Measurements from ENCODE around the gene PLCD3.
A peak's percentile ranks its signal among the peaks of the same experiment; 100 is the strongest.

PLCD3 gene

GRCh38 chr17:45132320-45132571 is at the start of gene PLCD3:
Gene PLCD3 (minus strand): TSS chr17:45132515. CDS start chr17:45132410, 105 bp downstream.
- TF ChIP-seq GATA2 (IDR thresholded peaks at IDR 0.05; ENCODE audit: low read depth, low read length) (no peak), GATA3 (IDR thresholded peaks at IDR 0.05; ENCODE audit: low read depth, low read length) (no peak)

GRCh38 chr17:45177563-45177962 is 45.2 kb upstream of the PLCD3 start:
- TF ChIP-seq GATA3 (IDR thresholded peaks at IDR 0.05; ENCODE audit: low read depth, low read length) (no peak), GATA2 (IDR thresholded peaks at IDR 0.05; ENCODE audit: low read depth, low read length) (no peak)

- TF ChIP-seq GATA3 (IDR thresholded peaks at IDR 0.05; ENCODE audit: low read depth, low read length): no peak
Measured at GRCh38 chr17:45175759-45176115, 43.4 kb upstream of the PLCD3 start.

- no peak for TF ChIP-seq GATA2 (IDR thresholded peaks at IDR 0.05; ENCODE audit: low read depth, low read length)
- TF ChIP-seq GATA3 (IDR thresholded peaks at IDR 0.05; ENCODE audit: low read depth, low read length): no peak
Measured at GRCh38 chr17:45172541-45173286, 40.4 kb upstream of the PLCD3 start.

GRCh38 chr17:45172232-45172540 is 39.9 kb upstream of the PLCD3 start:
- no peak for TF ChIP-seq GATA2 (IDR thresholded peaks at IDR 0.05; ENCODE audit: low read depth, low read length)
- TF ChIP-seq GATA3 (IDR thresholded peaks at IDR 0.05; ENCODE audit: low read depth, low read length): no peak

- no peak for TF ChIP-seq GATA2 (IDR thresholded peaks at IDR 0.05; ENCODE audit: low read depth, low read length)
- no peak for TF ChIP-seq GATA3 (IDR thresholded peaks at IDR 0.05; ENCODE audit: low read depth, low read length)
Measured at GRCh38 chr17:45171338-45172231, 39.3 kb upstream of the PLCD3 start.

GRCh38 chr17:45170931-45171337 is 38.6 kb upstream of the PLCD3 start:
- TF ChIP-seq GATA3 (IDR thresholded peaks at IDR 0.05; ENCODE audit: low read depth, low read length): no peak
- no peak for TF ChIP-seq GATA2 (IDR thresholded peaks at IDR 0.05; ENCODE audit: low read depth, low read length)

- TF ChIP-seq GATA3 (IDR thresholded peaks at IDR 0.05; ENCODE audit: low read depth, low read length) (no peak), GATA2 (IDR thresholded peaks at IDR 0.05; ENCODE audit: low read depth, low read length) (no peak)
Measured at GRCh38 chr17:45170280-45170930, 38.1 kb upstream of the PLCD3 start.

GRCh38 chr17:45168991-45169752 is 36.9 kb upstream of the PLCD3 start:
- TF ChIP-seq GATA3 (IDR thresholded peaks at IDR 0.05; ENCODE audit: low read depth, low read length): no peak
- TF ChIP-seq GATA2 (IDR thresholded peaks at IDR 0.05; ENCODE audit: low read depth, low read length): no peak

GRCh38 chr17:45164734-45165269 is 32.5 kb upstream of the PLCD3 start:
- no peak for TF ChIP-seq GATA3 (IDR thresholded peaks at IDR 0.05; ENCODE audit: low read depth, low read length)
- no peak for TF ChIP-seq GATA2 (IDR thresholded peaks at IDR 0.05; ENCODE audit: low read depth, low read length)

GRCh38 chr17:45162025-45162687 is 29.8 kb upstream of the PLCD3 start:
- TF ChIP-seq GATA3 (IDR thresholded peaks at IDR 0.05; ENCODE audit: low read depth, low read length): no peak
- TF ChIP-seq GATA2 (IDR thresholded peaks at IDR 0.05; ENCODE audit: low read depth, low read length): no peak

- TF ChIP-seq GATA2 (IDR thresholded peaks at IDR 0.05; ENCODE audit: low read depth, low read length) (peak; percentile 30; the same call in 1 of the 2 replicates), GATA3 (IDR thresholded peaks at IDR 0.05; ENCODE audit: low read depth, low read length) (no peak)
Measured at GRCh38 chr17:45161288-45162024, 29.1 kb upstream of the PLCD3 start, which contains the start of gene HEXIM2. Gene HEXIM2 (plus strand): TSS chr17:45161875. CDS start chr17:45162794, 919 bp downstream.
